GM21723 (cell line): ENCODE measurements around the gene DIO3.

Experiments
- ATAC-seq: cut with Tn5 transposase; IDR thresholded peaks from one replicate; pipeline ENCODE4 v1.9.1; 2021; ENCODE audit warnings: mild to moderate bottlenecking, moderate library complexity; ENCODE audit not compliant: unreplicated experiment

The DIO3 gene

DNA sequence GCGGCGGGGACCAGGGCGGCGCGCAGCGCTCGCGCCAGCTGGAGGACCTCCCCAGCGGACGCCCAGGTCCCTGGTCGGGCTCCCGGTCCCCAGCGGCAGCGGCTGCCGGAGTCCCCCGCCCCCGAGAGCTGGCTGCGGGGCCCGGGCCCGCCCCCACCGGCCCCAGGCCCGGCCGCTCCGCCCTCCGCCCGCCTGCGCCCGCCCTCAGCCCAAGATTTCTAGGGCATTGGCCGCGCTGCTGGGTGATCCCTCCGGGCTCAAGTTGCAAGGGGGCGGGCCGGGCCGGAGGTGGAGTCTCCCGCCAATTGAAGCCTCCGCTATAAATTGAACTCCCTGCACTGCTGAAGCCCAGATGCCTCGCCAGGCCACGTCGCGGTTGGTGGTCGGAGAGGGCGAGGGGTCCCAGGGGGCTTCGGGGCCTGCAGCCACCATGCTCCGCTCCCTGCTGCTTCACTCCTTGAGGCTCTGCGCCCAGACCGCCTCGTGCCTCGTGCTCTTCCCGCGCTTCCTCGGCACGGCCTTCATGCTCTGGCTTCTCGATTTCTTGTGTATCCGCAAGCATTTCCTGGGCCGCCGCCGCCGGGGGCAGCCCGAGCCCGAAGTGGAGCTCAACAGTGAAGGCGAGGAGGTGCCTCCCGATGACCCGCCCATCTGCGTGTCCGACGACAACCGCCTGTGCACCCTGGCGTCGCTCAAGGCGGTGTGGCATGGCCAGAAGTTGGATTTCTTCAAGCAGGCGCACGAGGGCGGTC, at the start of gene DIO3:
DIO3 (plus strand) TSS at position 351 of the 752 bp plus-strand sequence.
- no peak for ATAC-seq

DNA sequence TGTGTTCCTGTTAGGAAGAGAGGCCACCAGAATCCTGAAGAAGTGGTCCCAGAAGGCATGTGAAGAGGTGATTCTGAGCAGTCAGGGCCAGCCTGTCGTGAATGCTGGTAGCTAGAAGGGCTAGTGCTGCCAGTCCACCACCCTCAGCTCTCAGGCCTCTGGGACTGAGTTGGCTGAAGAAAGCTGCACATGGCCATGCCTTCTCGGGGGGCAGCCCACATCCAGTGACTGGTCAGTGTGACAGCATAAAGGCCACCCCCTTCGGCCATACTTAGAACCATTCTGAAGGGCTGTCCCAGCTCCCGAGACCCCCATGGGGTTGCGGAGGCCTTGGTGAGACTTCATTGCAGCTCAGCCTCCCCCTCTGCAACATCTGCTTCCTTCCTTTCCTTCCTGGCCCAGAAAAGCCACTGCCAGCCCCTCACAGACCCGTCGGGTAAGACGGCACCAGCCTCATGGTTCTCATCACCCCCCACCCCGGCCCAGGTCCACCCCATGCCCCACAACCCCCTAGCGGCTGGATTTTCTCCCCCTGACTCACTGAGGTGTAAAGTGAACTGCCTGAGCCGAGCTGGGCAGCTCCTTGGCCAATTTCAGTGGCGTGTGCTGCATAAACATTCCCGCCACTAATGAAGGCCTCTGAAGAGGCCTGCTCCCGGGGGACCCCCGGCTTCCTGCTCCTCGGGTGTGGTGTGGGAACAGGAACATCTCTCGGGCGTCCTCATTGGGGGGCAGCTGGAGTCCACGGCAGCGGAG, 49.5 kb upstream of the DIO3 start:
- no peak for ATAC-seq

DNA sequence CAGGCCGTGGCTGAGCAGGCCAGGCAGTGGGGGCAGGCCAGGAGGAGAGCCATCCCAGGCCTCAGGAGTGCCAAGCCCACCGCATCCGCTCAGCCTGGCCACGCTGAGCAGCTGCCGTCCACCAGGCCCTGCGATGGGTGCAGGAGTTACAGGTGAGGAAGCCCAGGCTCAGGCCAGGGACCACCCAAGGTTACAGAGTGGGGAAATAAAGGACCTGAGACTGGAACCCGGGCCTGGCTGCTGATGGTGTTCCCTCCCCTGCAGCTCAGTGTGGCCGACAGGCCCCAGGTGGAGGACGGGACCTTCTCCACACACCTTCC, 49.0 kb upstream of the DIO3 start:
- no peak for ATAC-seq

DNA sequence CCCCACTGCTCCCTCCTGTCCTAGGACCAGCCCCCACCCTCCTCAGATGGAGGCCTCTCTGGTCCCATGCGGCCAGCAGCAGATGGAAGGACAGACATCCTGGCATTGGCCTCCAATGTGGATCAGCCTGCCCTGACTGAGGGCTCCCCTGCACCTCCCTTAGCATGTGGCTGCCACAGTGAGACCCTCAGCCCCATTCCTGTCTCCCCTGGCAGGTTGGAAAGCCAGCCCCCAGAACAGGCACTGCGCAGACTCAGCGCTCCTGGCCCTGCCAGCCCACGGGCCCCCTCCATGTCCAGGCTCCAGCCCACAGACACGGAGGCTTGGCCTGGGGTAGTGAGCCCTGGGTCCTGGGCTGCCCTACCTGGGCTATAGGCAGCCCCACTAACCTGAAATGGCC, 47.2 kb upstream of the DIO3 start:
- ATAC-seq = no peak

DNA sequence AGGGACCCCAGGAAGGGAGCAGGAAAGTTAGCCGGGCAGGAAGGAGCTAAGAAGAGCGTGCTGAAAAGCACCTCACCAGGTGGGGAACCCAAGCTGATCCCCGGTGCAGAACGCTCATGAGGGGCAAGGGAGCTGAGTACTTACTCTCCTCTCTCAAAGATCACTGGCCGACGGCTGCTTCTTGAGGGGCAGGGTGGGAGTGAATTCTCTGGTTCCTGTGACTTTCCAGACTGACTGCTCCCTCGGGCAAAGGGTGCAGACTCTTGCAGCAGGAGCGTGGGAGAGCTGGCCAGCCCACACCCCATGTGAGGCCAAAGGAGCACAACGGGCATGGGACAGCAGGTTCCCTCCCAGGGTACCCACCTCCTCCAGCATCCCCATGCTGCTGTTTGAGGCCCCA, 44.9 kb upstream of the DIO3 start:
- ATAC-seq = no peak

DNA sequence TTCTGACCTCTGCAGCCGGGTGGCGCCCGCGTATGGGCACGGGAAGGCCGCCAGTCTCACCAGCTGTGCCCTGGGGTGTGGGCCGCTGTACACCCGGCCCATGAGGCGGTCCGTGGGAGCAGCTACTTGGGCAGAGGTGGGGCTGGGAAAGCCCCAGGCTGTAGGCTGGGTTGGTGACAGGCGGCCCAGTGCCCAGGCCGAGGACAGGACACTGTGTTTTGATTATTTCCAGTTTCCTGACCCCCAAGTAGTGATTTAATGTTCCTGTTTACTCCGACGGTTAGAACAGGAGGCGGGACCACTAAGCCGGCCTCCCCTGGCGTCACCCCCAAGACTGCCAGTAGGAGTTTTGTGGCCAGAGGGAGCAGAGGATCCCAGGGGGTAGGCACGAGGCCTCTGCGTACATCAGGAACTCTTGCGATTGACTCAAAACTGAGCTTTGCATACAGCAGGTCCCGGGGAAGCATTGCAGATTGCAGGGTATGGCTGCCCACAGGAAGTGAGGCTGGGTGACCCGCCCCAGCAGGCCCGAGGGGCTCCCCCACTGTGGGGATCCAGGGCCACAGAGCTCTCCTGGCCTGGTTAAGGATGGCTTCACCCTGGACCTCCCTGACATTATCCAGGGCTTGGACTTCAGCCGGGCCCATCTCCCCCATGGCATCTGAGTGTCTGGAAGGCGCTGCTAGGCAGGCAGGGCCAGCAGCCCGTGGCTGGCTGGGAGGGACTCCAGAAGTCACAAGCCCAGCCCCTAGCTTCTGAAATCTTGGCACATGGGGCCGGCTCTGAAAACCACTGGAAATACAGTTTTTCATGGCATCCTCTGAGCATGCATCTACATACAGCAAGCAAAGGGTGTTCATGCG, 42.5 kb upstream of the DIO3 start:
- ATAC-seq = no peak

DNA sequence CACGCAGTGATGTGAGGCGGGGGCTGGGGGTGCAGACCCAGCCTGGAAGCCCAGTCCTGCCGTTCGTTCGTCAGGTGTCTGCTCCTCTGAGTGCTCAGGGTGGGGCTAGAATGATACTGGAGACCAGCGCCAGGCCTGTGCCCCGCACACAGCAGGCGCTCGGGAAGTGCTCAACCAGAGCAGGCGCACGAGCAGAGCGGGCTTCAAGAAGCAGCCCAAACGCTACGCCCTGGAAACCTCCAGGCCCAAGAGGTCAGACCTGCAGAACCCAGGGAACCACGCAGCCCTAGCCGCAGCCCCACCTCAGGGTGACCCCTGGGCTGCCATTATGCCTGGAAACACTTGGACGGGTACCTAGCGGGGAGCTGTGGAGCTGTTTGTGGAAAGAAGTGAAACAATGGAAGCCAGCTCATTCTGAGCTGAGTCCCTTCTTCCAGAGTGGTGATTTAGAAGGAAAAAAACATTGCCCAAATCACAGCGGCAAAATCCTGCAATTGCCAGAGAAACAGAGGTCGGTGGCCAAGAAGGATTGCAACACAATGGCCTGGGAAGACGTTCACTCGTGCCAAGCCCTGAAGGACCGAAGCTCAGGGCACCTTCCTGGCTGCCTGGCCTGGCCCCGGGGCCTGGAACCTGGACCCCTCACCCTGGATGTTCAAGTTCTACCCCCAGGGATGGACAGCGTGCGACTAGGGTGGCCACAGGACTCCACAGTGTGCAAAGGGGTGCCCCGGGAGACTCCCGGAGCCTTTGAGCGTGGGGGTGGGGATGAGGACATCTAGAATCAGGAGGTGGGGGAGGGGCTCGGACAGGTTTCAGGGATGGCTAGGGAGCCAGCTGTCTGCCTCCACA, 40.4 kb upstream of the DIO3 start:
- ATAC-seq = no peak

DNA sequence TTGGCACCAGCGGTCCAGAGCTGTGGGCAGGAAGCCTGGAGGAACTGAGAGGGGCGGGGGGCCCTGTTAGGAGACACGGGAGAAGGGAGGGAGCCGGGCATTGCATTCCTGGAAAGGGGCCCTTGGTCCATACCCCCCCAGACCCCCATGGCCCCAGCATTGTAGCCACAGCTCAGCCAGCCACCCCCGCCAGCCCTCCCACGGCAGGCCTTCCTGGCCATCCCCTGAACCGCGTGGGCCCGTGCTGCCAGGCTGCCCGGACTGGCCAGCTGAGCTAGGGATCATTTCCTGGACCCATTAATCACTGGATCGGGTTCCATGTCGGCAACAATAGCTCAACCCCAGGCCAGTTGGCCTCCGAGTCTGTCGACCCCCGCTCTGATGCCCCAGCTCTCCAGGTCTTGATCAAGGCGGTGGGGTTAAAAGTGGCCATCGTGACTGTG, 39.8 kb upstream of the DIO3 start:
- no peak for ATAC-seq

DNA sequence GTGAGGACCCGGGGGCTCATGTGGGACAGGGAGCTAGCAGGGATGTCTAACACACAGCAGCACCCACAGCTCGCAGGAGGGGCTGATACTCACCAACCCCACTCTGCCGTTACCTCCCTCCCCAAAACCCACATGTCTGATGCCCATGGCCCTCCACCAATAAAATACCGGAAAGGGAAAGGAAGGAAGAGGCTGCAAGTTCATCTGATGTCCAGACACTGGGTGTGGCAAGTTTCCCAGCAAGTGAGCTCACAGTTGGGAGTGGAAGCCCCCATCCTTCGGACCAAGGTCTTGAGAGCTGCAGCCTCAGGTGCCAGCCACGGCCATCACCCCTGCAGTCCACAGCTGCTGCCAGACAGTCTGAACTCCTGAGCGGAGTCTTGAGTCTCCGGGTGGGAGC, 39.3 kb upstream of the DIO3 start:
- no peak for ATAC-seq

DNA sequence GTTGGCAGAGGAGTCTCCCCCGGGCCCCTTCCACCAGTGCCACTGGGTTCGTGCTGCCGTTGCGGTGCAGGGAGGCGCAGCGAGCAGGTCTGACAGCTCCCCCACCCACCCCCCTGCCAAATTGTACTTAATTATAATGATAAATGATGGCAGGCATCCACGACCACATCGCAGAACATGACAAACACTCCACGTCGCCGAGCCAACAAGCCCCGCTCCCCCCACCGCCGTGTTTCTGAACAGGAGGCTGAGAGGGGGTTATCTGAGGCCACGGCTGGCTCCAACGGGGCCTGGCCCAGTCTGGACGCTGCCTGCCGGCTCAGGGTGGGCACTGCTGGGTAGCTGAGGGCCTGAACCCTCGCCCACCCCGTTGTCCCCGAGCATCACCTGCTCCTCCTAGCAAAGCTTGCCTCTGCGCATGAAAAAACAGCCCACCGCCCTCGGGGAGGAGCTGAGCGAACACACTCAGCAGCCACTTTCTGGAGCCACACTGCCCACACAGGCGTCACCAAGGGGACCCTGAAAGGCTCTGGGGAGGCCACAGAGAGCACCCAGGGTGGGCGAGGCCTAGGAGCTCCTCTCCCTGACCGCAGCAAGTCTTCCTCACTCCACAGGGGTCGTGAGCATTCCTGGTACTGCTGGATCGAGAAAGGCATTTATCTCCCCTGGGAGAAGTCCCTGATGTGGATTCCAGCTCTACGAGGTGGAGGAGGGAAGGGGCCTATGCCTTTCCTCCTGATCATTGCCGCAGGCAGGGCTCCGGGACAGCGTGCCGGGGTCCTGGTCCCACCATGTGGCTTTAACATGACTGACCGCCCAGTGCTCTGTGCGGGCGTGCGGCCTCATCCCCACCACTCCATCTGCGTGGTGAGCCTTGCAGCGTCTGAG, 35.4 kb upstream of the DIO3 start:
- no peak for ATAC-seq

DNA sequence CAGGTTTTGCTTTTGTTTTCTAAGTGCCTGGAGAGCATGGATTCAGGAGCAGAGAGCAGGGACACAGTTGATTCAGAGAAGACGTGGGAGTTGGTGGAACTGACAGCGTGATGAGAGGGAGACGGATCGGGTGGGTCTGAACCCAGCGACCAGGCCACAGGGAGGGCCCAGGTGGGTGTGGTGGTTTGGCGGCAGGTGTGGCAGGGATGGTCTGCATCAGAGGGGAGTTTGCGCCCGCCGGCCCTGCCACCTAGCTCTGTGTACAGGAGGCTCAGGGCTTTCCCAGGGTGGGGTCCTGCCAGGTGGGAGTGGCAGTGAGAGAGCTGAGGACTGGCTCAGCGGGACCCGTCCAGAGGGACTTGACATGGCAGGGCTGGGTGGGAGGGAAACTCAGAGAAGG, 33.3 kb upstream of the DIO3 start:
- no peak for ATAC-seq

DNA sequence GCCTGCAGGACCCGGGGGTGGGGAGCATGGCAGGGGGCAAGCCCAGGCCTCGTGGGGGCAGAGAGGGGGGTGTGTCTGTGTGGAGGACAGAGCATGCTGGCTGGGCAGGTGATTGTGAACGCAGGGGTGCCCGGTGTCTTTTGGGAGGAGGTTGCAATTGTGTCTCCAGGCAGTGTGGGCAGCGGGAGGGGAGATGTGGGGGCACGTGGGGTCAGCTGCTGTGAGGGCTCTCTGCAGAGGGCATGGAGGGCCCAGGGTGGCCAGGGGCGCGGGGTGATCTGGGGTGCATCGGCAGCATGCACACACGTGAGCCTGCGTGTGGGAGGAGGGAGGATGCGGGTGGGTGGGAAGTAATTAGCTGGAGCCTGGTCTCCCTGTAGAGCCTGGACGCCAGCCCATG, 32.2 kb upstream of the DIO3 start:
- ATAC-seq = no peak

DNA sequence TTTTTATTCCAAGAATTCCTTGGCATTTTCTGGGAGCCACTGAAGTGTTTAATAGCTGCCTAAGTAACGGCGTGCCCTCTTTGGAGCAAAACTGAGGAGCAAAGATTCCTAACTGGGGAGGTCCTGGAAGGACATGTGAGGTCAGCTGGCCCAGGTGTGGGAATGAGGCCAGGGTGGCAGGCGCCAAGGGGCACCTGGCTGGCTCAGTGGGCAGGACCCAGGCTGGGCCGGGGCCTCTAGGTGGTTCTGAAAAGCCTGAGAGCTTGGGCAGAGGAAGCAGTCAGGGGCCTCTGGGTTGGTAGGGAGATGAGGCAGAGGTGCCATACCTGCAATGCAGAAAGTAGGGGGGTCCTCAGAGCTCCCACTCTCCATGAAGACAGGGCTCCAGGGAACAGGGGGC, 27.1 kb upstream of the DIO3 start:
- ATAC-seq = no peak

DNA sequence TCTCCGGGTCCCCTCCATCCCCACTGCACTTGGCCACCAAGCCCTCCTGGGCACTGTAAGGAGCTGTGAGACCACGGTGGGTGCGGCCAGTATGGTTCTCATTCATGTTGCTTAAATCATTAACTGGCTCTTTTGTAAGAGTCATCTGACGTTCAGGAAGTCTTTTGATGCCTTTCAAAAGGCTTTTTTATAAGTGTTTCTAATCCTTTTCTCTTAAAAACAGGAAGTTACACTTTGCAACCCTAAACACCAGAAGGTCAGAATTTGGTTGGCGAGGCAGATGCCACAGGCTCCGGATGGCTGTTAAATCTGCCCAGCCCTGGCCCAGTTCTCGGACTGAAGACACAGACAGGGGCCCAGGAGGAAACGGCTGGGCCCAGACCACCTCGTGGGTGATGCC, 26.1 kb upstream of the DIO3 start:
- no peak for ATAC-seq

DNA sequence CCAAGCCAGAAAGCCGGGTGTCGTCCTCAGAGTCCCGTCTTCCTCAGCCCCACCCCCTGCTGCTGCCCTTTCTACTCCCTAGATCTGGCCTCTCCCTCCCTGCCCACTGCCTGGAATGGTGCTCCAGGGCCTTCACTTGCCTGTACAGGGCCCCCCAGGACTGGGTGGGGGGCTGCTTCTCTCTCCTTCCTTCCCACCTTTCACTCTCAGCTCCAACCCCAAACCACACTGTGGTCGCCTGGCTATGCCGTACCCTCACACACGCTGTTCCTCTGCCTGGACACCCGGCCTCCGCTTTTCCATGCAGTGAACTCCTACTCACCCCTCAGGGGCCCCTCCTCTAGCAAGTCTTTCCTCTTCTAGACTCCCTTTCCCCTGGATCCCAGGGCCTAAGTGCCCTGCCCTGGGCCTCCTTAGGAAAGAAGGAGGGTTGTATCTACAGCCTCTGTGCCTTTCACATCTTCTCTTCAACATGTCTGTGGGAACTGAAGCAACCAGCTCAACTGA, 25.5 kb upstream of the DIO3 start:
- ATAC-seq = no peak

DNA sequence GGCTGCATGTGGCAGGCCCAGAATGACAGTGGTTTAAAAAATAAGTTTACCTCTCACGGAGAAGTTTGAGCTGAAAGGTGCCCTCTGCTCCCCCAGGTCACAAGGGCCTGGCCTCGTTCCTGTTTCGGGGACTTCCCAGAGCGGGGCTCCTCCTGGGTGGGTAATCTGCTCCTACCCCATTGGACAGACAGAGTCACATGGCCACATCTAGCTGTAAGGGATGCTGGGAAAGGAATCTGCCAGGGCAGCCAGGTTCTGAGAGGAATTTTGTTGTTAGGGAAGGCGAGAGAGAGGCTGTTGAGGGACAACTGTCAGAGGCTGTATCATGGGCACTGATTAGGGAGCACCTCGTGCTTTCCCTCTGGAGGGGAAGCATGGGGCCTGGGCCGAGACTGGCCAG, 24.0 kb upstream of the DIO3 start:
- no peak for ATAC-seq

DNA sequence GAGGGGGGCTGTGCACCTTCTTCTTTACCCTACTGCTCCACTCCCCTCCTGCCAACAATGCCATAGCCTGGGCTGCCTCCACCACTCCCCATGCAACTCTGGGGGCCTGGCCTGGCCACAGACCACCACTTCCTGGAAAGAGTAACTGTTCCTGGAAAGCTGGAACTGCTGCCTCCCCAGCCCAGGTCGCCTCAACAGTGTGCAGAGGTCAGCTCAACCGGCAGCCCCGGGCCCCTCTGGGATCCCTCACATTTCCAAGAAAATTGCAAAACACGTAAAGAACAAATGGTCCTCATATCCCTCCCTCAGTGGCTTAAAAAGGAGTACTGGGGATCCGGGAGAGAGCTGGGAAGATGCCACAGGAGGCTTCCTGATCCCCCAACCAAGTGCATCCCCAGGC, 22.4 kb upstream of the DIO3 start:
- ATAC-seq = no peak

DNA sequence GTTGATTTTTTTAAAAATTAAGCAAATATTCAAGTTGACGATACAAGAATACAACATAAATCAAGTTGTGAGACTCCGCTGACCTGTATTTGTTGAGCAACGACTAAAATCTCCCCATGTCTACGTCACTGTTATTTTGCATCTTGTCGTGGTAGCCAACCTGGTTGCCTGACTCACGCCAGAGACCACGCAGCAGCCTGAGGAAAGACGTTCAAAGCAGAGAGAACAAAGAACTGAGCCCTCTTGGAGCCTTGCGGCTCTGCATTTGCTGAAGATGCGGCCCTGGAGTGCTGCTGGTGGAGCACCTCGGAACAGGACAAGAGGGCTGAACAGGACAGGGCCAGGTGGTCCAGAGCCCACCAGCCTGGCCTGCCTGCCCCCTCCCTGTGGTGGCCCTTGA, 21.4 kb upstream of the DIO3 start:
- ATAC-seq = no peak
